Measurements from ENCODE around the gene AIPL1.
"Not testable (repeated sequence)": the region's sequence is repeated elsewhere in the genome, so short reads cannot be mapped to it uniquely, and the experiment has no call there.

The AIPL1 gene, protein sequence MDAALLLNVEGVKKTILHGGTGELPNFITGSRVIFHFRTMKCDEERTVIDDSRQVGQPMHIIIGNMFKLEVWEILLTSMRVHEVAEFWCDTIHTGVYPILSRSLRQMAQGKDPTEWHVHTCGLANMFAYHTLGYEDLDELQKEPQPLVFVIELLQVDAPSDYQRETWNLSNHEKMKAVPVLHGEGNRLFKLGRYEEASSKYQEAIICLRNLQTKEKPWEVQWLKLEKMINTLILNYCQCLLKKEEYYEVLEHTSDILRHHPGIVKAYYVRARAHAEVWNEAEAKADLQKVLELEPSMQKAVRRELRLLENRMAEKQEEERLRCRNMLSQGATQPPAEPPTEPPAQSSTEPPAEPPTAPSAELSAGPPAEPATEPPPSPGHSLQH

DNA sequence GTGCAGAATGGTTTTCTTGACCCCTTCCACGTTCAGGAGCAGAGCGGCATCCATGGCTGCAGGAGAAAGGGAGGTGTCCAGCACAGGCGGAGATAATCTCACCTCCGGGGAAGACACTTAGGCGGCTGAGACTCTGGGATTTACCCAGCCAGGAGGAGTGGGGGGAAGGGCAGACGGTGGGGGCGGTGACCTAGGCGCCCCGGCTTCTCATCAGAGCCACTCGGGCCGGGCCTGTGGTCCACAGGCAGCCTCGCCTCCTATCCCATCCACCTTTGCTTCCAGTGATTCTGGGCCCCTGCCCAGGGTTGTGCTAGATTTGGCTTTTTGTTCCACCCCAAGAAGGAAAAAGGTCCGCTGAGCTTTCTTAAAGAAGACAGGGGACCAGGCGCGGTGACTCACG lies at the start of gene AIPL1:
Gene AIPL1, minus strand, starts transcription at position 71 of the 400 bp plus-strand sequence. Its CDS starts 17 bp downstream, at position 54.
- no peak for DNase-seq (ENCODE audit: low read depth)

DNA sequence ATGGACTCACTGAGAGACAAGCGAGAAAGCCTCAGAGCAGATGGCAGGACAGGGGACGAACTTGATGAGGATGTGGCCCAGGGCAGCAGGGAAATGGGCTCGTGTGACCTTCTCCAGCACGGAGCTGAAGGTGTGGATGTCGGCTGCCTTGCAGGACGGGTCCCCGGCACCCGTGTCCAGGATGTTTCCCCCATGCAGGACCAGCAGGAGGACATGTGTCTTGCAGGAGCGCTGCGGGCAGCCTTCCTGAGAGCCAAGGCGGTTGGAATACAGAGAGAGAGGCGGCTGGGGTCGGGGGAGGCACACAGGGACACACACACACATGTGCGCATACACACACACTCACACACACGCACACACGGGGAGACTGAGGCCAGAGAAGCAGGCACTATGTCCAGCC lies 48.6 kb upstream of the AIPL1 start:
- no peak for DNase-seq (ENCODE audit: low read depth)

DNA sequence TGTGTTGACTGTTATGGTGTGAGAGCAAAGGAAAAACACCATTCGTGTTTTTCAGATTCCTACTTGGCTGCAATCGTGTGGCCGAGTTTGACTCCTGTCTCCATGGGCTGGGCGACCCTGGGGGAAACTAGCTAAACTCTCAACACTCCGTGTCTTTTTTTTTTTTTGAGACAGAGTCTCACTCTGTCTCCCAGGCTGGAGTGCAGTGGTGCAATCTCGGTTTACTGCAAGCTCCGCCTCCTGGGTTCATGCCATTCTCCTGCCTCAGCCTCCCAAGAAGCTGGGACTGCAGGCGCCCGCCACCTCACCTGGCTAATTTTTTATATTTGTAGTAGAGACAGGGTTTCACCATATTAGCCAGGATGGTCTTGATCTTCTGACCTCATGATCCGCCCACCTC lies 47.9 kb upstream of the AIPL1 start:
- not testable (repeated sequence) for DNase-seq (ENCODE audit: low read depth)

DNA sequence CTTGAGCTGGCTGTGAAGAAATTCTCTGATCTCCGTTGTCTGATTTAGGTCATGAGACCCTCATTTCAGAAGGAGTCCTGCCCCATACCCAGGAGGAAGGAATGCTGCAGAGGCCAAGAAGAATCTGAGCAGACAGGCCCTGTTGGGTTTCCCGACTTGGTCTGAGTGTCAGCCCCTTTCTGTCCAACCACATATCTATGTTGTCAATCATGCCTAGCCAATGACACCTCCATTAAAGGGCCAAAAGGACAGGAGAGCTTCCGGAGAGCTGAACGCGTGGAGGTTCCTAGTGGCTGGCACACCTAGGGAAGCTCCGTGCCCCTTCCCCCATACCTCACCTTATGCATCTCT lies 47.2 kb upstream of the AIPL1 start:
- DNase-seq (ENCODE audit: low read depth), result no peak

DNA sequence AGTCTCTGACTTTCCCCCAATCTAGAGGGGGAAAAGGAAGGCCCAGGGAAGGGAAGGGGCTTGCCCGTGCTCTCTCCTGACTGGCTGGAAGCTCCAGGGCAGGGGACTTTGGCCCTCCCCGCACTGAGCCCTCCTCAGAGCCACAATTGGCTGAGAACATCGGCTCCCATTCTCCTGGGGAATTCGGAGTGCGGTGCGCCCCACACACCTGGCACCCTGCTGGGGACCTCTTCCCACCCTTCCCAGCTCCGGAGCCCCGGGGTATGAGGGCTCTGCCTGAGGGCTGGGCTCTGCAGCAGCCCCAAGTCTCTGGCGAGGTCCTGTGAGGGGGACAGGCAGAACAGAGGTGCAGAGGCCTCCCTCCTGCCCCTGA lies 45.4 kb upstream of the AIPL1 start:
- DNase-seq (ENCODE audit: low read depth), result no peak

DNA sequence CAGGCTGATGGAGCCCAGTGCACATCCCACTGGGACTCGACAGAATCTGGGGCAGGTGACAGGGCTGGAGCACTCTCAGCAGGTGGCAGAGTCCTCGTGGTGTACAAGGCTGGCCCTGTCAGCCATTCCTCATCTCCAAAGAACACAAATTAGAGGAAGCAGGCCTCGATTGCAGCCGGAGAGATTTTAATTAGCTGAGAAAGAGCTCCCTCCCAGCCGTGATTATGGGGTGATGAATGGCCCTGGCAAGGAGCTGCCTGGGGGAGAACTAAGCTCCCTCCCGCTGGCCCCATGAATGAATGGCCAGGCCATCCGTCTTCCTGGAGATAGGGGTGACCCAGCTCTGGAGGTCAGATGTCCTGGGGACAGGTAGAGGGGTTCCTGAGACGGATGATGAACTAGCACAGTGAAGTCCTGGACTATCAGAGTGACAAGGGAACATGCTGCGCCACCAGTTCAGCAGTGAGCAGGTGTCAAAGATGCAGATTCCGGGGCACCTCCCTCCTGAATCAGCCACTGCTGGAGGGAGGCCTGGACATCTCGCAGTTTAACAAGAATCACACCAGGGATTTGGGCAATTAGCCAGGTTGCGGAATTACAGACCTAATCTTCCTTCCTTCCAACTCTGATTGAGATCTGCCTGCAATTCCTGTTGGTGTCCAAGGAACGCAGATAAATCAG lies 44.8 kb upstream of the AIPL1 start:
- no peak for DNase-seq (ENCODE audit: low read depth)

DNA sequence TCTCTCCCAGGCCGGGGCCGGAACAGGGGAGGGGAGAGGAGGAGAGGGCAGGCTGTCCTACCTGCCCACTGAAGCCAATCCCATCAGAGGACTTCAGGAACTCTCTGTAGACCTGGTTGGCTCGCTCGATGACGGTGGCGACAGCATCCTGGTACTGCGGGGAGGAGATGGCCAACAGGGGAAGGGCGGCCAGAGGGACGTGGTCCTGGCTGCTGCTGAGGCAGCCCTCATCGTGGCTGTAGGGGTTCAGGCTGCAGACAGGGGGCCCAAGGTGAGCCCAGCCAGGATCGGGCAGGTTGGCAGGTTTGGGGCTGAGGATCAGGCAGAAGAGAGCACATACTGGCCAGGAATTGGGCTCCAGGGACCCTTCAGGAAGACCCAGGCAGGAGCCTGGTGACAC lies 43.6 kb upstream of the AIPL1 start:
- DNase-seq (ENCODE audit: low read depth), result no peak

DNA sequence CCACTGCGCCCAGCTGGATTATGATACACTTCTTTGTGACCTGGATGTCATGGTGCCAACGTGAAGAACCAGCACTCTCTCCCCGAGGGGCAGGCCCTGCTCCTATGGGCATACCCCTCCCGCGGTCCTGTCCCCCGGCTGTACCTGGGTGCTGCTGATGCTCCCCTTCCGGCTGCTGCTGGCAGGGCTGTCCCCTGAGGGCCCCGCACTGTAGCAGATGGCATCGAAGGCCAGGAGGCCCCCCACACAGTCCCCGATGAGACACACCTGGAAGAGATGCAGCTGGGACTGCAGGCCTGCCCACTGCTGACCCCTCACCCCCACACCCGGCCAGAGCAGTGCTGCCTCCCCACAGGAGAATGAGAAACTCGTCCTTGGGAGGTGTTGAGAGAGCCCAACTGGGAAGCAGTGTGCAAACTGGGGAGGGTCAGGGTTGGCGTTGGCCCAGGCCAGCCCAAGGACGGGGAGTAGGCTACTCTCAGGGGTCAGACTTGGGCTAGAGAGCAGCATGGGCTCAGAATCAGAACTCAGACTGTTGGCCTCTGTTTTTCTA lies 43.0 kb upstream of the AIPL1 start:
- DNase-seq (ENCODE audit: low read depth), result no peak

DNA sequence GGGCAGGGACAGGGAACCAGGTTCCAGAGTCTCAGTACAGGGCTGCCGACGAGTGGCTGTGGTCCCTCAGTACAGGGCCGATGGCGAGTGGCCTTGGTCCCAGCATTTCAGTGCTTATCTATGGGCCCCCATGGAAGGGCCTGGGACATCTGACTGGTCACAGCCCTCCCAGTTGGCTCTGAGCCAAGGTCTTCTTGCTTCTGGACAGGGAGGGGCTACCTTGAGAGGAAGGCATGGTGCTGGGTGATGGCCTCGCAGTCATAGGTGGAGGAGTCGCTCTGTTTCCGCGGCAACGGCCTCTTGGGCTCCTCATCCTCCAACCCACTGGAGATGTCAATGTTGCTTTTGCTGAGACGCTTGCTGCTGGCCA lies 41.9 kb upstream of the AIPL1 start:
- no peak for DNase-seq (ENCODE audit: low read depth)

DNA sequence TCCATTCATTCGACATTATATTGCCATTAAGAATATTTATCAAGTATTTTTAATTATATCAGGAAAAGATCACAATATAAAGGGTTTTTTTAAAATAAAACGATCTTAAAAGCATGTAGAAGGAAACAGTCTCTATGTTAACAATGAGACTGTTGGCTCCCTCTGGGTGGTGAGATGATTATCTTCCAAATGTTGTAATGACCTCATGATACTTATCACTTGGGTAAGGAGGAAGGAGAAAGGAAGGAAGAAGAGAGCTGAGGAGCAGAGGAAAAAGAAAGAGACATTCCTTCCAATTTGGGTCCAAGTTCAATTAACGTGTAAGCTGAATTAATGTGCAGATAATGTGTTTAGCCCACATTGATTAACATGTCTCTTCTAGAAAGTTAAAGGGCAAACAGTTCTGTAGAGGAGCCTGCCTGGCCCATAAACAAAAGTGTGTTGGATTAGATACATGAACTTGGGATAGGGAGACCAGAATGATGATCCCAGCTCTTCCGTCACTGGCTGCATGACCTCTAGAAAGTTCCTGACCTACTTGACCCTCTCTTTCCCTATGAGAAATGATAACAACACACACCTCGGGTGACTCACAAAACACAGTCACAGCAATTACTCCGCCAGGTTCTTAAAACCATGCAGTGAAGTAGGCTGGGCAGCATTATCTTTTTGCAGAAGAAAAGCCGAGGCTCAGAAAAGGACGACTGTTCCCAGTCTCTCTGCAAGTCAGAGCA lies 41.3 kb upstream of the AIPL1 start:
- DNase-seq (ENCODE audit: low read depth), result no peak

DNA sequence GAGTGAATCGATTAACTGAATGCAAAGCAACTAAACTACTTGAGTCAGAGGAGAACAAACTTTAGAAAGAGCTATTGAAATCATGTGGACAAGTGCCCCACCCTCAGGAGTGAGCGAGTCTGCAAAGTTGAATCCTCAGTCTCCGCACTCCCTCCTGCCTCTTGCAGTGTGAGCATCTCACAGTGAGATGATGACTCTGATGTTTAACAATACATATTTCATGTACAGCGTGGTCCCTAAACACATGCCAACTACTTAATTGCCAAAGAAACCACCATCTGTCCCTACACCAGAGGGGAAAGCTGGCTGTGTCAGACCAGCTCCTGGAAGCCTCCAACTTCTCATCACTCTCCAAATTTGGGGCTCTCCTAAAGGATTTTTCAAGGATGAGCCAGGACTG lies 40.5 kb upstream of the AIPL1 start:
- no peak for DNase-seq (ENCODE audit: low read depth)

DNA sequence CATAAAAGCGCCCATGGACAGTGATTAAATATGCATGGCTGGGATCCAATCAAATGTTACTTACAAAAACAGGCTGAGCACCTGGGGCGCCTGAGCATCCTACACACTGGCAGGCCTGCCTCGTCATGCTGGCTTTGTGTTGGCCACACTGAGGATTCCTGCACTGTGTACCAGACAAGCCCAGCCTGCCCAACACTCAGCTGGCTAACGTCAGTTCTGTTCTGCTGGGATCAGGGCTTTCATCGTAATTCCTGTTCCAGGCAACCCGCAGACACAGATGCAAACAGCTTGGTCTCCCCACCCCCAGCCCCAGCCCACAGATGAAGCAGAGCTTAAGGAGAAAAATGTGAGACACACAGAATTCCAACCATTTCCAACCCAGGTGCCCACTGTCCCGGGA lies 40.0 kb upstream of the AIPL1 start:
- DNase-seq (ENCODE audit: low read depth), result no peak

DNA sequence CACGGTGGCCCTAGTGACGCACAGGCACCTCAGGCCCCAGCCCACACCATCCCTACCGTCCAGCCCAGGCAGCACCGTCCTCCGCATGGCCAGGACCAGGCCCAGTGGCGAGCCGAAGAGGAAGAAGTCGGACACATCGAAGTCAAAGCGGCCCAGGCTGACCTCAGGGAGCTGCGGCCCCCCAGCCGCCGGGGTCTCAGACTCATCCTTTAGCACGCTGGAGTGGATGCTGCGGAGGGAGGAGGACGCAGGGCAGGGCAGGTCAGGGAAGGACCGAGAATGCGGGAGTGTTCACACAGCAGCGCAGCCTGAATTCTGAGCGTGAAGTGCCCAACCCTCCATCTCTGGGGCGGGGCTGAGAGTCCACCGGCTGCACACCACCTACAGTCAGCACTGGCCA lies 39.5 kb upstream of the AIPL1 start:
- no peak for DNase-seq (ENCODE audit: low read depth)

DNA sequence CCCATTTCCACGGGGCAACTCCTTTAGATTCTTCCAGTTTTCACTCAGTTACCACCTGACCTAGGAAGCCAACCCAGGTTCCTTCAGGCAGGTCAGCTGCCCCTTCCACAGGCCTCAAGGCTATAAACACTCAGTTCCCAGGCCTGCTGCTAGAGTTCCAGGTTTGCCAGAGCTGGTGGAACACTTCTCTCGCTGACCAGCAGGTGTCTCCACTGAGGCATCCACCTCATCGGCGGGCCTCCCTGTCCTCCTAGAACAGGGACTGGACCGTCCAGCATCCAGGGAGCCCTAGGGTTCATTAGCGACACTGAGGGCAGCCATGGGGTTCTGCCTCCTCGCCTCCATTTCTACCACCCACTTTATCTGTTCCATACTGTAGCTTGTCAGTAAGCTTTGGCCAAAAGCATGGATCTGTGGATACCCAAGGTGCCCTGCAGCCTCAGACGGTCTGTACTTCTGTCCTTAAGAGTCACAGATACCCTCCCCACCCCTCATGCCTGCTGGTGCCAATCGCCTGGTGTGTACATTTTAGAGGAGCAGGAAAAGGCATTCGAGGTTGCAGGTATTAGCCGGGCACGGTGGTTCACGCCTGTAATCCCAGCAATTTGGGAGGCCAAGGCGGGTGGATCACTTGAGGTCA lies 38.3 kb upstream of the AIPL1 start:
- peak; percentile 62 for DNase-seq (ENCODE audit: low read depth)

DNA sequence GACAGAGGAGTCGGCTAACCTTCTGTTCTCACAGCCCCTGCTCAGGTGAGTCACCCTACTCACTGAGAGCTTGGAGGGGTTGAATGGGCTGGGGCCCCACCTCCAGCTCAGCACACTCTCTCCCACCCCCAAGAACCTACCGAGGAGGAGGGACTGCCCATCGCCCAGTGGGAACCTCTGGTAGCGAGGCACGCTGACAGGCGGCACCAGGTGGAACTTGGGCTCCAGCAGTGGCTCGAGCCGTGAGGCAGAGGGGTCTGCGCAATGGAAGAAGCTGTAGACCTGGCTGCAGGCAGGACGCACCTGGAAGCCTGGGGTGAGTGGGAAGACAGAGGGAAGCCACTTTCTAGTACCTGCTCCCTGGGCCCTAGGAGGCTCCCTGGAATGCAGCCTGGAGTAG lies 37.6 kb upstream of the AIPL1 start:
- no peak for DNase-seq (ENCODE audit: low read depth)

DNA sequence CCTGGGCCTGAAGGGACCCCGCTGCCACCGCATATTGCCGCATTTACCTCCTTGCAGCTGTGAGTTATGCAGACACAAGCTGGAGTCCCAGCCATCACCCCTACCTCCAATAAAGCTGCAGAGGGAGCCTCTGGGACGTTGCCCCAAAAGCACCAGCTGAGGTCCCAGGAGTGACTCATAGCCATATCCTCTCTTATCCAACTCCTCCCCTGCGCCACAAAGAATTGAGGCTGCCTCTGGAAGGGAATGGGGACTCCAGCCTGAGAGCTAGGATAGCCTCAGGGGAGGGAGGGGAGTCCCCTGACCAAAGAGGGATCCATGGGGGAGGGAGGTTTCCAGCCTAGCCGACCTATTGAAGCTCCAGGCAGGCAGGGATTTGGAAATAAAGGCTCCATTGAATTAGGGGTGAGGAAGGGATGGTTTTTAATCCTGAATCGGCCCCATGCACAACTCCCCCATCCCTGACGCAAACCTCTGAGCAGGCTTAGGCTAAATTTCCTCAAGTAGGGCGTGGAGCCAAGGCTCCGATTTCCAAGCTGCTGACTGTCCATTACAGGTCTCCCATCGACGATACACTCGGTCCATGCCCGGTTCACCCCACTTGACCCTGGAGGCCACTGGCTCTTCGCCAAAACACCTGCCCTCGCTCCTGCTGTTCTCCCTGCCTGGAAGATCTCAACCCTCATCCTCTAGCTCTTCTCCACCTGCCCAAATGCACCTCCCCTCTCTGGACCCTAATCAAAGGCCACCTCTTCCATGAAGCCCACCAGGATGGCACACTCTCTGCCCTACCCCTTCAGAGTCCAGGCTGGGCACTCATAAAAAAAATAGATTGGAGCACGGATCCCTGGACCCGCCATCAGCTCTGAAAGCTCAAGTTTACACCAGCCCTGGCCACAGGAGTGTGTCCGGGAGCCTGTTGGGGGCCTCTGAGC lies 36.9 kb upstream of the AIPL1 start:
- no peak for DNase-seq (ENCODE audit: low read depth)

DNA sequence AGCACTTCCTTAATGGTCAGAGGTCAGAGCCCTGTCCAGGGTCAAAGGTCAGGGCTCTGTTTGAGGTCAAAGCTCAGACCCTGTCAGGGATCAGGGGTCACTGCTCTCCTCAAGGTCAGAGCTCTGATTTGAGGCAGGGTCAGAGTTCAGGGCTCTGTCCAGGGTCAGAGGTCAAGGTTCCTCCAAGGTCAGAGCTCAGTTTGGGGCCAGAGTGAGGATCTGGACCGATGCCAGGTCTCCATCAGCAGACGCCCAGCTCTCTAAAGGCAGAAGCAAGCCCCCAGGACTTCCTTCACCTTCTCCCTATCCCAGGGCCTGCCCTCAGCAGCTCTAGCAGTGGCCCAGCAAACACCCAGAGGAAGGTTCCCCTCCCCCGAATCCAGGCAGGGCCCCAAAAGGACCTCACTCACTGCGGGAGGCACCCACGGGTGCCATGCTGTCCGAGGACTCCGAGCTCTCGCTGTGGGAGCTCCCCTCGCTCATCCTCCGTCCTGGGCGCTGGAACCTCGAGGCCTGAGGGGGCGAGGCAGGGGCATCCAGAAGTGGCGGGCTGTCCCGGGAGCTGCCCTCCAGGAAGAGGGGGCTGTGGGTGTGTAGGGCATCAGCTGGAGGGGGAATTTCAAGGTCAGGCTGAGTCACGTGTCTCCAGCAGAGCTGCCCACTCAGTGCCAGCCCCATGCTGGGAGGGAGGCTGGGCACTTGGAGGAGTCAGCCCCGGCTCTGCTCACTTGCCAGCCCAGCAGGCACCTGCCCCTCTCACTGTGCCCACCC lies 36.0 kb upstream of the AIPL1 start:
- DNase-seq (ENCODE audit: low read depth), result no peak

DNA sequence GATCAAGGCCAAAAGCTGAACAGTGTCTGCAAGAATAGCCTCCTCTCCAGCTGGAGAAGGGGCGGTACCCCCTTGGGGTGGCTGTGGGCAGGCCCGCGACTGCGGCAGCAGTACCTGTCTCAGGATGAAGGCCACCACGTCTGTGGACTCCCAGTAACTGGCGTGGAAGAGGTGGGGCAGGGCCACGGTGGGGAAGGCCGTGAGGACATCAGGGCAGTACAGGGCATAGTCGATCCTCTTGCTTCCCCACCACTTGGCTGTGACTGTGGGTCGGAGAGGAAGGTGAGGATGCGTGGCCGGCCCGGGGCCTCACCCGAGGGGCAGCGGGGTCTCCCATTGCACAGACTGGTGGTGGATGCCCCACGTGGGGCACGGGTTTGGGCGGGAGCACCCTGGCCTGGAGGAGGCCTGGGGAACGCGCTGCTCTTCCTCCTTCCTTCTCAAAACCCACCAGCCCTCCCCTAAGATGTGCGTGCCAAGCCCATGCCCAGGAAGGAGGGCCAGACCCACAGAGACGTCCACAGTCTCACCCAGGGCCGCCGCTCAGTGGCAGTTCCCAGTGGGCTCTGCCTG lies 35.3 kb upstream of the AIPL1 start:
- no peak for DNase-seq (ENCODE audit: low read depth)

DNA sequence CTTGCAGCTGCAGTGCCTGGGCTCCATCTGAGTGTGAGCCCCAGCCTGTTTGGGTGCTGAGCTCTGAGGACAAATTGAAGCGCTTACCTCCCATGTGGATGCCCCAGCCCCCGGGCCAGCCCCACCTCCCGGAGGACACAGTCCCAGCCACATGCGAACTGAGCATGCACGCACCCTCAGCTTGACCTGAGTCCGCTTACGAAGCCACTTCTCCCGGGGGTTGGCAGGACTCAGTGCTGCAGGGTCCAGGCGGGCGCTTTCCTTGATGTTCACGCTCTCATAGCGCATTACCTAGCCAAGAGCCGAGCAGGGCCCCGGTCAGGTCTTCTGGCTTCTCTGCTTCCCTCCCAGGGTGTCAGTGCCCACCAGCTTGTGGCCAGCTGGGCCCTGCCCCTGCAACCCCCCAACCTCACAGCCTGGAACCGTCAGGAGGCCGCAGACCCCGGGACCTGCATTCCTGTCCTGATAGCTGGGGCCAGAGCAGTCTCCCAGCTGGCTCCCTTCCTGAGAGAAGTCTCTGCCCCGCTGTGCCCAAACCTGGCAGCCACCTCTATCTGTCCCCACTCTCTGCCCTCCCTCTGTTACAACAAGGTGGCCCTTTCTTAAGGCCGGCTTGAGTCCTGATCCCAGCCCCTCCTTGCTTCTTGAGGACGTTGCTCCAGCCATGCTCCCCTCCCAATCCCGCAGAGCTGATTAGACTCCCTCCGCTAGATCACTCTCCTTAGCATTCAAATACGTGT lies 33.3 kb upstream of the AIPL1 start:
- no peak for DNase-seq (ENCODE audit: low read depth)

DNA sequence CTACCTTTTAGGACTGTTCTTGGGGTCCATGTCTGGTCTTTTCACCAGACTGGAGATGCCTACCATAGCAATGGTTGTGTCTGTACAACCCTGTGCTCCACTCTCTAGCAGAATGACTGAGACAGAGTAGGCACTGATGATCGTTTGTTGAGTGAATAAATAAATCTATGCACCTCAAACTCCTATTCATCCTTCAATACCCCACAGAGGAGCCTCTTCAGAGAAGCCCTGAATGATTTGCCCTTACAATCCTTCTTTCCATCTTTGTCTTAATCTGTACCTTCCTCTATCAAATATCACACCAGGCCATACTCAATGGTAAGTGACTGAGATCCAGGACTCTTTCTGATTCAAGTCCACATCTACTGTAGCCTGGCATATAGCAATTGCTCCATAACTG lies 32.6 kb upstream of the AIPL1 start:
- no peak for DNase-seq (ENCODE audit: low read depth)
